HG03354 (cell line): ENCODE measurements around the gene PDCD2L.
"Not testable (repeated sequence)": the region's sequence is repeated elsewhere in the genome, so short reads cannot be mapped to it uniquely, and the experiment has no call there.

ENCODE experiments used
- ATAC-seq: cut with Tn5 transposase; IDR thresholded peaks from one replicate; pipeline ENCODE4 v1.9.1; 2021; ENCODE audit warnings: mild to moderate bottlenecking; ENCODE audit not compliant: unreplicated experiment, poor library complexity, severe bottlenecking

PDCD2L gene

GRCh38 chr19:34408411-34408810 is 4.2 kb downstream of the PDCD2L start:
- no peak for ATAC-seq

GRCh38 chr19:34409189-34410164 is 5.3 kb downstream of the PDCD2L start:
- ATAC-seq = no peak

GRCh38 chr19:34411216-34411615 is 7.0 kb downstream of the PDCD2L start:
- no peak for ATAC-seq

GRCh38 chr19:34416021-34416545 is 11.9 kb downstream of the PDCD2L start:
- ATAC-seq = no peak

GRCh38 chr19:34418300-34418699 is 14.1 kb downstream of the PDCD2L start:
- no peak for ATAC-seq

GRCh38 chr19:34426096-34426661 is 22.0 kb downstream of the PDCD2L start:
- no peak for ATAC-seq

- peak; percentile 61 for ATAC-seq
Observed at GRCh38 chr19:34428549-34429285, 24.5 kb downstream of the PDCD2L start.

- ATAC-seq = no peak
Observed at GRCh38 chr19:34429553-34429952, 25.4 kb downstream of the PDCD2L start.

GRCh38 chr19:34430738-34431625 is 26.8 kb downstream of the PDCD2L start:
- no peak for ATAC-seq

- no peak for ATAC-seq
Observed at GRCh38 chr19:34431681-34432402, 27.6 kb downstream of the PDCD2L start.

- no peak for ATAC-seq
Observed at GRCh38 chr19:34432797-34433196, 28.6 kb downstream of the PDCD2L start.

GRCh38 chr19:34436716-34437115 is 32.5 kb downstream of the PDCD2L start:
- ATAC-seq = no peak

- ATAC-seq = no peak
Observed at GRCh38 chr19:34448191-34448590, 44.0 kb downstream of the PDCD2L start.

- no peak for ATAC-seq
Observed at GRCh38 chr19:34452723-34453122, 48.5 kb downstream of the PDCD2L start.

- no peak for ATAC-seq
Observed at GRCh38 chr19:34454091-34454490, 49.9 kb downstream of the PDCD2L start.

GRCh38 chr19:34454685-34455084 is 50.5 kb downstream of the PDCD2L start:
- ATAC-seq = no peak

GRCh38 chr19:34455783-34456480 is 51.7 kb downstream of the PDCD2L start:
- ATAC-seq = not testable (repeated sequence)

- no peak for ATAC-seq
Observed at GRCh38 chr19:34457446-34457845, 53.2 kb downstream of the PDCD2L start.
